HEK293 (cell line): ENCODE results near the gene KCNIP4.

Experiments used
- ATF2 ChIP-seq: fragments of 450-650 bp; formaldehyde crosslinking; IDR thresholded peaks from 2 replicates; pipeline ENCODE4 v1.5.1; 2016; ENCODE audit warnings: missing biosample characterization, missing genetic modification characterization, low read depth
- CTCF ChIP-seq: fragments of 450-650 bp; formaldehyde crosslinking; IDR thresholded peaks from 2 replicates; pipeline ENCODE4 v1.5.1; 2016; ENCODE audit warnings: missing biosample characterization, missing genetic modification characterization
- ZBTB10 ChIP-seq: fragments of 450-650 bp; formaldehyde crosslinking; IDR thresholded peaks from 2 replicates; pipeline ENCODE4 v1.5.1; 2016; ENCODE audit warnings: missing biosample characterization, missing genetic modification characterization
- ZBTB7A ChIP-seq: fragments of 450-650 bp; formaldehyde crosslinking; IDR thresholded peaks from 2 replicates; pipeline ENCODE4 v1.5.1; 2016; ENCODE audit warnings: low read depth, missing biosample characterization, missing genetic modification characterization
- ZNF140 ChIP-seq: fragments of 450-650 bp; formaldehyde crosslinking; IDR thresholded peaks from 2 replicates; pipeline ENCODE4 v1.5.1; 2016; ENCODE audit warnings: missing biosample characterization, missing genetic modification characterization
- ZNF274 ChIP-seq, 2 experiments: fragments of 200-500 bp in 1 of 2; fragments of 450-650 bp in 1 of 2; sonication (Bioruptor generic) in 1 of 2; formaldehyde crosslinking in 1 of 2; IDR thresholded peaks; 2 replicates each; pipeline versions ENCODE4 v1.5.1 to v1.6.1; 2014 to 2016; ENCODE audit warnings: borderline replicate concordance in 1 of 2, inconsistent platforms in 1 of 2, low read length in 1 of 2, missing biosample characterization in 1 of 2, missing genetic modification characterization in 1 of 2
- ZNF366 ChIP-seq: fragments of 450-650 bp; formaldehyde crosslinking; conservative IDR thresholded peaks from 2 replicates; pipeline ENCODE4 v1.5.1; 2016; ENCODE audit warnings: missing biosample characterization, missing genetic modification characterization
- ZNF391 ChIP-seq: fragments of 450-650 bp; formaldehyde crosslinking; IDR thresholded peaks from 2 replicates; pipeline ENCODE4 v1.5.1; 2016; ENCODE audit warnings: low read depth, missing biosample characterization, missing genetic modification characterization, borderline replicate concordance
- ZNF777 ChIP-seq: fragments of 450-650 bp; formaldehyde crosslinking; IDR thresholded peaks from 2 replicates; pipeline ENCODE4 v1.5.1; 2017; ENCODE audit warnings: missing biosample characterization, missing genetic modification characterization, borderline replicate concordance

GRCh38 chr4:21697583-21697982 is 251.0 kb downstream of the KCNIP4 start:
- no peak for TF ChIP-seq ZNF391
- no peak for TF ChIP-seq CTCF (tag by site-specific recombination)
- no peak for TF ChIP-seq ZBTB10 (tag by site-specific recombination)
- TF ChIP-seq ZNF777 (tag by site-specific recombination): no peak
- no peak for TF ChIP-seq ATF2 (tag by site-specific recombination)
- no peak for TF ChIP-seq ZNF274 (IDR thresholded peaks at IDR 0.05; ENCODE audit: low read length)
- no peak for TF ChIP-seq ZNF274 (tag by site-specific recombination; IDR thresholded peaks at IDR 0.05; ENCODE audit: borderline replicate concordance)
- no peak for TF ChIP-seq ZBTB7A
- no peak for TF ChIP-seq ZNF140 (tag by site-specific recombination)
- TF ChIP-seq ZNF366: no peak
